GF-D8 (cell line): ENCODE data around the gene ZNF511.

Source experiments
- DNase-seq: peaks from one replicate; lab custom pipeline; 2025; lab: John Stamatoyannopoulos, UW

The ZNF511 gene

GRCh38 chr10:133274751-133275683, 33.7 kb upstream of the ZNF511 start:
- peak; percentile 85 for DNase-seq

- DNase-seq = peak; percentile 21
These were observed 33.0 kb upstream of the ZNF511 start for GRCh38 chr10:133275684-133276092.

- no peak for DNase-seq
These were observed 32.6 kb upstream of the ZNF511 start for GRCh38 chr10:133276100-133276434.

GRCh38 chr10:133276435-133277201, 32.1 kb upstream of the ZNF511 start, which contains the start of gene ADAM8:
Gene ADAM8, minus strand, starts transcription at chr10:133276868. Its CDS starts 51 bp downstream, at chr10:133276817.
- DNase-seq = no peak

GRCh38 chr10:133277277-133277992, 31.3 kb upstream of the ZNF511 start:
- no peak for DNase-seq

GRCh38 chr10:133277993-133278576, 30.6 kb upstream of the ZNF511 start:
- no peak for DNase-seq

GRCh38 chr10:133278577-133279265, 30.0 kb upstream of the ZNF511 start:
- DNase-seq = peak; percentile 82

GRCh38 chr10:133279326-133280226, 29.1 kb upstream of the ZNF511 start:
- peak; percentile 70 for DNase-seq

- no peak for DNase-seq
These were observed 28.2 kb upstream of the ZNF511 start for GRCh38 chr10:133280391-133281059.

GRCh38 chr10:133281084-133281483, 27.6 kb upstream of the ZNF511 start:
- DNase-seq = no peak

- DNase-seq = no peak
These were observed 26.9 kb upstream of the ZNF511 start for GRCh38 chr10:133281628-133282372.

- DNase-seq = no peak
These were observed 25.8 kb upstream of the ZNF511 start for GRCh38 chr10:133282846-133283390.

- no peak for DNase-seq
These were observed 24.8 kb upstream of the ZNF511 start for GRCh38 chr10:133283931-133284330.

GRCh38 chr10:133285217-133285616, 23.5 kb upstream of the ZNF511 start:
- no peak for DNase-seq

GRCh38 chr10:133286366-133286765, 22.3 kb upstream of the ZNF511 start:
- DNase-seq = no peak

GRCh38 chr10:133287832-133288500, 20.7 kb upstream of the ZNF511 start:
- DNase-seq = no peak

GRCh38 chr10:133289761-133290160, 19.0 kb upstream of the ZNF511 start:
- DNase-seq = no peak
